ENCODE data around the gene HOXA7.
A peak's percentile ranks its signal among the peaks of the same experiment; 100 is the strongest.

Gene HOXA7

DNA sequence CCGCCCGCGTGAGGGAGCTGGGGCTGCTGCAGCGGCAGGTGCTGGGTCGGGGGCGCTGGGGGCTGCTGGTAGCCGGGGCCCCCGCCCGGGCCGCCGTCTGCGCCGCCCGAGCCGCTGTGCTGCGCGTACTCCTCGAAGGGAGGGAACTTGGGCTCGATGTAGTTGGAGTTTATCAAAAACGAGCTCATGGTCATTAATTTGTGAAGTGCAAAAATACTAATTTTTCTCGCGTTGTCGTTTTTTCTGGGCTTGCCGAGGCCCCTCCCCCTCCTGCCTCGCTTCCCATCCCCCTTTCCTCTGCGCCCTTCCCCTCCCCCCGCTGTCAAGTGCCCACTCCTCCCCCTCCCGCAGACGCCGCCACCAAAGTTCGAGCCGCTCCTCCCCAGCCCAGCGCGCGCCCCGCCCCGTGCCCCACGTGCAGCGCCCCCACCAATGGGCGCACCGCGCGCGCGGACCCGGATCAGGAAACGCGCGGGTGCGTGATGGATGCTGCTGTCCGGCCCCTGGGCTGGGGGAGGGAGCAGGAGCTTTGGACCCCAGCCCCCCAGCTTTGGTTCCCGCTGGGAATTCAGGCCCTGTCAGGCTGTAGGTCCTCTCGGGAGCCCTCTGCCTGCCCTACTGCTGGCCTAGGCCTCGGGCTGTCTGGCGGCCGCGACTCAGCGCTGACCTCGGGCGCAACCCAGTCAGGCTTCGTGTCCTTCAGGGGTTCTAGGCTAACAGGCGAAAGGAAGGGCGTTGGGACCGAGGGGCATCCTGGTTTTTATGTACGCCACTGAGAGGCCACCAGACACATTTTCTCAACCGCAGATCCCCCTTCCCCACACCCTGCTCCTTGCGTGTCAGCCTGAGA is 25.7 kb downstream of the HOXA7 start, which contains the start of gene HOXA4 (continued):
- TF ChIP-seq, protein P1, sequence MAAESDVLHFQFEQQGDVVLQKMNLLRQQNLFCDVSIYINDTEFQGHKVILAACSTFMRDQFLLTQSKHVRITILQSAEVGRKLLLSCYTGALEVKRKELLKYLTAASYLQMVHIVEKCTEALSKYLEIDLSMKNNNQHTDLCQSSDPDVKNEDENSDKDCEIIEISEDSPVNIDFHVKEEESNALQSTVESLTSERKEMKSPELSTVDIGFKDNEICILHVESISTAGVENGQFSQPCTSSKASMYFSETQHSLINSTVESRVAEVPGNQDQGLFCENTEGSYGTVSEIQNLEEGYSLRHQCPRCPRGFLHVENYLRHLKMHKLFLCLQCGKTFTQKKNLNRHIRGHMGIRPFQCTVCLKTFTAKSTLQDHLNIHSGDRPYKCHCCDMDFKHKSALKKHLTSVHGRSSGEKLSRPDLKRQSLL (tag by site-specific recombination; IDR thresholded peaks at IDR 0.05): 0 out of 2 replicates have a peak, but pooled peaks have one; percentile 28
- TF ChIP-seq IKZF3 (tag by site-specific recombination; IDR thresholded peaks at IDR 0.05) (peak; percentile 68; the same call in 1 of the 2 replicates), ZNF2 (tag by site-specific recombination; IDR thresholded peaks at IDR 0.05) (no peak), ZNF112 (tag by site-specific recombination; IDR thresholded peaks at IDR 0.05) (no peak), ZBTB48 (tag by site-specific recombination; IDR thresholded peaks at IDR 0.05) (peak; percentile 90), SP3 (tag by site-specific recombination; IDR thresholded peaks at IDR 0.05) (peak; percentile 72), GLIS1 (tag by site-specific recombination; IDR thresholded peaks at IDR 0.05) (peak; percentile 35), EGR2 (tag by site-specific recombination; IDR thresholded peaks at IDR 0.05; ENCODE audit: low read depth) (no peak; the same call in 1 of the 2 replicates), ZNF621 (tag by site-specific recombination; IDR thresholded peaks at IDR 0.05) (no peak), KLF10 (tag by site-specific recombination; IDR thresholded peaks at IDR 0.05) (peak; percentile 56; the same call in 1 of the 2 replicates)
- TF ChIP-seq, protein P2, sequence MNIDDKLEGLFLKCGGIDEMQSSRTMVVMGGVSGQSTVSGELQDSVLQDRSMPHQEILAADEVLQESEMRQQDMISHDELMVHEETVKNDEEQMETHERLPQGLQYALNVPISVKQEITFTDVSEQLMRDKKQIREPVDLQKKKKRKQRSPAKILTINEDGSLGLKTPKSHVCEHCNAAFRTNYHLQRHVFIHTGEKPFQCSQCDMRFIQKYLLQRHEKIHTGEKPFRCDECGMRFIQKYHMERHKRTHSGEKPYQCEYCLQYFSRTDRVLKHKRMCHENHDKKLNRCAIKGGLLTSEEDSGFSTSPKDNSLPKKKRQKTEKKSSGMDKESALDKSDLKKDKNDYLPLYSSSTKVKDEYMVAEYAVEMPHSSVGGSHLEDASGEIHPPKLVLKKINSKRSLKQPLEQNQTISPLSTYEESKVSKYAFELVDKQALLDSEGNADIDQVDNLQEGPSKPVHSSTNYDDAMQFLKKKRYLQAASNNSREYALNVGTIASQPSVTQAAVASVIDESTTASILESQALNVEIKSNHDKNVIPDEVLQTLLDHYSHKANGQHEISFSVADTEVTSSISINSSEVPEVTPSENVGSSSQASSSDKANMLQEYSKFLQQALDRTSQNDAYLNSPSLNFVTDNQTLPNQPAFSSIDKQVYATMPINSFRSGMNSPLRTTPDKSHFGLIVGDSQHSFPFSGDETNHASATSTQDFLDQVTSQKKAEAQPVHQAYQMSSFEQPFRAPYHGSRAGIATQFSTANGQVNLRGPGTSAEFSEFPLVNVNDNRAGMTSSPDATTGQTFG (tag by site-specific recombination; IDR thresholded peaks at IDR 0.05; ENCODE audit: borderline replicate concordance): no peak
- TF ChIP-seq, protein P3, sequence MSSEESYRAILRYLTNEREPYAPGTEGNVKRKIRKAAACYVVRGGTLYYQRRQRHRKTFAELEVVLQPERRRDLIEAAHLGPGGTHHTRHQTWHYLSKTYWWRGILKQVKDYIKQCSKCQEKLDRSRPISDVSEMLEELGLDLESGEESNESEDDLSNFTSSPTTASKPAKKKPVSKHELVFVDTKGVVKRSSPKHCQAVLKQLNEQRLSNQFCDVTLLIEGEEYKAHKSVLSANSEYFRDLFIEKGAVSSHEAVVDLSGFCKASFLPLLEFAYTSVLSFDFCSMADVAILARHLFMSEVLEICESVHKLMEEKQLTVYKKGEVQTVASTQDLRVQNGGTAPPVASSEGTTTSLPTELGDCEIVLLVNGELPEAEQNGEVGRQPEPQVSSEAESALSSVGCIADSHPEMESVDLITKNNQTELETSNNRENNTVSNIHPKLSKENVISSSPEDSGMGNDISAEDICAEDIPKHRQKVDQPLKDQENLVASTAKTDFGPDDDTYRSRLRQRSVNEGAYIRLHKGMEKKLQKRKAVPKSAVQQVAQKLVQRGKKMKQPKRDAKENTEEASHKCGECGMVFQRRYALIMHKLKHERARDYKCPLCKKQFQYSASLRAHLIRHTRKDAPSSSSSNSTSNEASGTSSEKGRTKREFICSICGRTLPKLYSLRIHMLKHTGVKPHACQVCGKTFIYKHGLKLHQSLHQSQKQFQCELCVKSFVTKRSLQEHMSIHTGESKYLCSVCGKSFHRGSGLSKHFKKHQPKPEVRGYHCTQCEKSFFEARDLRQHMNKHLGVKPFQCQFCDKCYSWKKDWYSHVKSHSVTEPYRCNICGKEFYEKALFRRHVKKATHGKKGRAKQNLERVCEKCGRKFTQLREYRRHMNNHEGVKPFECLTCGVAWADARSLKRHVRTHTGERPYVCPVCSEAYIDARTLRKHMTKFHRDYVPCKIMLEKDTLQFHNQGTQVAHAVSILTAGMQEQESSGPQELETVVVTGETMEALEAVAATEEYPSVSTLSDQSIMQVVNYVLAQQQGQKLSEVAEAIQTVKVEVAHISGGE (tag by site-specific recombination; conservative IDR thresholded peaks at IDR 0.05; ENCODE audit: low read depth): peak; percentile 73
- TF ChIP-seq, protein P4, sequence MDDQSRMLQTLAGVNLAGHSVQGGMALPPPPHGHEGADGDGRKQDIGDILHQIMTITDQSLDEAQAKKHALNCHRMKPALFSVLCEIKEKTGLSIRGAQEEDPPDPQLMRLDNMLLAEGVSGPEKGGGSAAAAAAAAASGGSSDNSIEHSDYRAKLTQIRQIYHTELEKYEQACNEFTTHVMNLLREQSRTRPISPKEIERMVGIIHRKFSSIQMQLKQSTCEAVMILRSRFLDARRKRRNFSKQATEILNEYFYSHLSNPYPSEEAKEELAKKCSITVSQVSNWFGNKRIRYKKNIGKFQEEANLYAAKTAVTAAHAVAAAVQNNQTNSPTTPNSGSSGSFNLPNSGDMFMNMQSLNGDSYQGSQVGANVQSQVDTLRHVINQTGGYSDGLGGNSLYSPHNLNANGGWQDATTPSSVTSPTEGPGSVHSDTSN (CRISPR knock-in tag; IDR thresholded peaks at IDR 0.05): 0 out of 2 replicates have a peak, but pooled peaks have one; percentile 40
- TF ChIP-seq, protein P5, sequence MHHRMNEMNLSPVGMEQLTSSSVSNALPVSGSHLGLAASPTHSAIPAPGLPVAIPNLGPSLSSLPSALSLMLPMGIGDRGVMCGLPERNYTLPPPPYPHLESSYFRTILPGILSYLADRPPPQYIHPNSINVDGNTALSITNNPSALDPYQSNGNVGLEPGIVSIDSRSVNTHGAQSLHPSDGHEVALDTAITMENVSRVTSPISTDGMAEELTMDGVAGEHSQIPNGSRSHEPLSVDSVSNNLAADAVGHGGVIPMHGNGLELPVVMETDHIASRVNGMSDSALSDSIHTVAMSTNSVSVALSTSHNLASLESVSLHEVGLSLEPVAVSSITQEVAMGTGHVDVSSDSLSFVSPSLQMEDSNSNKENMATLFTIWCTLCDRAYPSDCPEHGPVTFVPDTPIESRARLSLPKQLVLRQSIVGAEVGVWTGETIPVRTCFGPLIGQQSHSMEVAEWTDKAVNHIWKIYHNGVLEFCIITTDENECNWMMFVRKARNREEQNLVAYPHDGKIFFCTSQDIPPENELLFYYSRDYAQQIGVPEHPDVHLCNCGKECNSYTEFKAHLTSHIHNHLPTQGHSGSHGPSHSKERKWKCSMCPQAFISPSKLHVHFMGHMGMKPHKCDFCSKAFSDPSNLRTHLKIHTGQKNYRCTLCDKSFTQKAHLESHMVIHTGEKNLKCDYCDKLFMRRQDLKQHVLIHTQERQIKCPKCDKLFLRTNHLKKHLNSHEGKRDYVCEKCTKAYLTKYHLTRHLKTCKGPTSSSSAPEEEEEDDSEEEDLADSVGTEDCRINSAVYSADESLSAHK (tag by site-specific recombination; IDR thresholded peaks at IDR 0.05): peak; percentile 22; the same call in 1 of the 2 replicates
- TF ChIP-seq, protein P6, sequence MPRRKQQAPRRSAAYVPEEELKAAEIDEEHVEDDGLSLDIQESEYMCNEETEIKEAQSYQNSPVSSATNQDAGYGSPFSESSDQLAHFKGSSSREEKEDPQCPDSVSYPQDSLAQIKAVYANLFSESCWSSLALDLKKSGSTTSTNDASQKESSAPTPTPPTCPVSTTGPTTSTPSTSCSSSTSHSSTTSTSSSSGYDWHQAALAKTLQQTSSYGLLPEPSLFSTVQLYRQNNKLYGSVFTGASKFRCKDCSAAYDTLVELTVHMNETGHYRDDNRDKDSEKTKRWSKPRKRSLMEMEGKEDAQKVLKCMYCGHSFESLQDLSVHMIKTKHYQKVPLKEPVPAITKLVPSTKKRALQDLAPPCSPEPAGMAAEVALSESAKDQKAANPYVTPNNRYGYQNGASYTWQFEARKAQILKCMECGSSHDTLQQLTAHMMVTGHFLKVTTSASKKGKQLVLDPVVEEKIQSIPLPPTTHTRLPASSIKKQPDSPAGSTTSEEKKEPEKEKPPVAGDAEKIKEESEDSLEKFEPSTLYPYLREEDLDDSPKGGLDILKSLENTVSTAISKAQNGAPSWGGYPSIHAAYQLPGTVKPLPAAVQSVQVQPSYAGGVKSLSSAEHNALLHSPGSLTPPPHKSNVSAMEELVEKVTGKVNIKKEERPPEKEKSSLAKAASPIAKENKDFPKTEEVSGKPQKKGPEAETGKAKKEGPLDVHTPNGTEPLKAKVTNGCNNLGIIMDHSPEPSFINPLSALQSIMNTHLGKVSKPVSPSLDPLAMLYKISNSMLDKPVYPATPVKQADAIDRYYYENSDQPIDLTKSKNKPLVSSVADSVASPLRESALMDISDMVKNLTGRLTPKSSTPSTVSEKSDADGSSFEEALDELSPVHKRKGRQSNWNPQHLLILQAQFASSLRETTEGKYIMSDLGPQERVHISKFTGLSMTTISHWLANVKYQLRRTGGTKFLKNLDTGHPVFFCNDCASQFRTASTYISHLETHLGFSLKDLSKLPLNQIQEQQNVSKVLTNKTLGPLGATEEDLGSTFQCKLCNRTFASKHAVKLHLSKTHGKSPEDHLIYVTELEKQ (tag by site-specific recombination; IDR thresholded peaks at IDR 0.05; ENCODE audit: borderline replicate concordance): peak; percentile 39; the same call in 1 of the 2 replicates
- TF ChIP-seq, protein P7, sequence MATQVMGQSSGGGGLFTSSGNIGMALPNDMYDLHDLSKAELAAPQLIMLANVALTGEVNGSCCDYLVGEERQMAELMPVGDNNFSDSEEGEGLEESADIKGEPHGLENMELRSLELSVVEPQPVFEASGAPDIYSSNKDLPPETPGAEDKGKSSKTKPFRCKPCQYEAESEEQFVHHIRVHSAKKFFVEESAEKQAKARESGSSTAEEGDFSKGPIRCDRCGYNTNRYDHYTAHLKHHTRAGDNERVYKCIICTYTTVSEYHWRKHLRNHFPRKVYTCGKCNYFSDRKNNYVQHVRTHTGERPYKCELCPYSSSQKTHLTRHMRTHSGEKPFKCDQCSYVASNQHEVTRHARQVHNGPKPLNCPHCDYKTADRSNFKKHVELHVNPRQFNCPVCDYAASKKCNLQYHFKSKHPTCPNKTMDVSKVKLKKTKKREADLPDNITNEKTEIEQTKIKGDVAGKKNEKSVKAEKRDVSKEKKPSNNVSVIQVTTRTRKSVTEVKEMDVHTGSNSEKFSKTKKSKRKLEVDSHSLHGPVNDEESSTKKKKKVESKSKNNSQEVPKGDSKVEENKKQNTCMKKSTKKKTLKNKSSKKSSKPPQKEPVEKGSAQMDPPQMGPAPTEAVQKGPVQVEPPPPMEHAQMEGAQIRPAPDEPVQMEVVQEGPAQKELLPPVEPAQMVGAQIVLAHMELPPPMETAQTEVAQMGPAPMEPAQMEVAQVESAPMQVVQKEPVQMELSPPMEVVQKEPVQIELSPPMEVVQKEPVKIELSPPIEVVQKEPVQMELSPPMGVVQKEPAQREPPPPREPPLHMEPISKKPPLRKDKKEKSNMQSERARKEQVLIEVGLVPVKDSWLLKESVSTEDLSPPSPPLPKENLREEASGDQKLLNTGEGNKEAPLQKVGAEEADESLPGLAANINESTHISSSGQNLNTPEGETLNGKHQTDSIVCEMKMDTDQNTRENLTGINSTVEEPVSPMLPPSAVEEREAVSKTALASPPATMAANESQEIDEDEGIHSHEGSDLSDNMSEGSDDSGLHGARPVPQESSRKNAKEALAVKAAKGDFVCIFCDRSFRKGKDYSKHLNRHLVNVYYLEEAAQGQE (tag by site-specific recombination; IDR thresholded peaks at IDR 0.05): peak; percentile 59; the same call in 1 of the 2 replicates
- TF ChIP-seq, protein P8, sequence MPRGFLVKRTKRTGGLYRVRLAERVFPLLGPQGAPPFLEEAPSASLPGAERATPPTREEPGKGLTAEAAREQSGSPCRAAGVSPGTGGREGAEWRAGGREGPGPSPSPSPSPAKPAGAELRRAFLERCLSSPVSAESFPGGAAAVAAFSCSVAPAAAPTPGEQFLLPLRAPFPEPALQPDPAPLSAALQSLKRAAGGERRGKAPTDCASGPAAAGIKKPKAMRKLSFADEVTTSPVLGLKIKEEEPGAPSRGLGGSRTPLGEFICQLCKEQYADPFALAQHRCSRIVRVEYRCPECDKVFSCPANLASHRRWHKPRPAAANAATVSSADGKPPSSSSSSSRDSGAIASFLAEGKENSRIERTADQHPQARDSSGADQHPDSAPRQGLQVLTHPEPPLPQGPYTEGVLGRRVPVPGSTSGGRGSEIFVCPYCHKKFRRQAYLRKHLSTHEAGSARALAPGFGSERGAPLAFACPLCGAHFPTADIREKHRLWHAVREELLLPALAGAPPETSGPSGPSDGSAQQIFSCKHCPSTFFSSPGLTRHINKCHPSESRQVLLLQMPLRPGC (tag by site-specific recombination; IDR thresholded peaks at IDR 0.05): no peak; the same call in 1 of the 2 replicates
